Adipose tissue (tissue), 3 donors: ENCODE results near the gene VIL1. TPM values are rescaled to one million over a fixed set of nuclear protein-coding genes. Genes with fewer than 3 reads are reported as not detected.

ENCODE experiments used
- H3K27ac ChIP-seq: one replicate; pipeline ENCODE4 v1.5.1; 2013; ENCODE audit warnings: low read depth, low read length
- WGBS, 3 donors: extraction: QIAGEN DNeasy Blood & Tissue Kit; methylation state at CpG; one replicate each; pipeline ENCODE4 v1.1.7; 2013; 5-methylcytosine and 5-hydroxymethylcytosine counted together
- polyA plus RNA-seq, 3 donors: library from polyadenylated mRNA; stranded (reverse); fragments of 200-250 nt; gene quantifications; one replicate each; pipeline ENCODE4 v1.2.3, GENCODE V29; 2013
- donor health status: healthy with polysubstance abuse.
- donor health status: Bipolar disorder and iron deficiency.
- donor health status: healthy.

Gene VIL1
- polyA plus RNA-seq, 3 donors = 0.15 to 9.2 TPM; not detected in 1

DNA sequence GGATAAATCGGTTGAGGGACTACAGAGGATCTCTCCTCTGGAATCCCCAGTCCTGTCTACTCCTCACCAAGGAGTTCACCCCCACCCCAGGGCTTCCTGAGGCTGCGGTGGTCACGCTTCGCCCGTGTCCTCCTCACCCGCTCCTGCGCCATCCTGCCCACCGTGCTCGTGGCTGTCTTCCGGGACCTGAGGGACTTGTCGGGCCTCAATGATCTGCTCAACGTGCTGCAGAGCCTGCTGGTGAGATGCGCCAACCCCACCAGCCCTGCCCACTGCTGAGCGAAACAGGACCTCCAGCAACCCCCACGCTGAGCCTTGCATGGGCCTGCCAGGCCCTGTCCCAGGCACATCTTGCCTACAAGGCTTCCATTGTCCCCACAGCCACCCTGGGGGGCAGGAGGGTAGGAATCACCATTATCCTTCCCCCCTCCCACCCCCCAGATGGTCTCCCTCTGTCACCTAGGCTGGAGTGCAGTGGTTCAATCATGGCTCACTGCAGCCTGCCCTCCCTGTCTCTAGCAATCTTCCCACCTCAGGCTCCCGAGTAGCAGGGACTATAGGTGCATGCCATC lies 25.9 kb upstream of the VIL1 start:
- 78 to 84% (median 80%) methylated on average over 16 of the region's 16 CpGs for WGBS, 3 donors
- no peak overlapping the region for H3K27ac ChIP-seq

DNA sequence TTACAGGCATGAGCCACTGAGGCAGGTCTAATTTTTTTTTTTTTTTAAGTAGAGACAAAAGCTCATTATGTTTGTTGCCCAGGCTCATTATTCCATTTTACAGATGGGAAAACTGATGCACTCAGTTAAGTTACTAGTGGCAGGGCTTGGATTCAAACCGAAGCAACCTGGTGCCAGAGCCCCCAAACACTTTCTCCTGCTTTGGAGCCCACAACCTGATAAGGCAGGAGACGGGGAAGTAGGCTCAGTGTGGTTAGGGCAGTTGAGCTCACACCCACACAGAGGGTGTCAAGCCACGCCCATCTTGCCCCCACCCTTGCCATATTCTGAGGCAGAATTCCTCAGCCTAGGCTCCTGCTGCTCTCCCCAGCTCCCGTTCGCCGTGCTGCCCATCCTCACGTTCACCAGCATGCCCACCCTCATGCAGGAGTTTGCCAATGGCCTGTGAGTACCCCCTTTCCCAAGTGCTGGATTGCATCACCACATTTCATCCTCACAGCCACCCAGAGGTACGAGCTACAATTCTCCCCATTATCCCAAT lies 25.1 kb upstream of the VIL1 start:
- WGBS, 3 donors = 47 to 76% (median 60%) methylated on average over 8 of the region's 8 CpGs
- H3K27ac ChIP-seq = no peak overlapping the region

DNA sequence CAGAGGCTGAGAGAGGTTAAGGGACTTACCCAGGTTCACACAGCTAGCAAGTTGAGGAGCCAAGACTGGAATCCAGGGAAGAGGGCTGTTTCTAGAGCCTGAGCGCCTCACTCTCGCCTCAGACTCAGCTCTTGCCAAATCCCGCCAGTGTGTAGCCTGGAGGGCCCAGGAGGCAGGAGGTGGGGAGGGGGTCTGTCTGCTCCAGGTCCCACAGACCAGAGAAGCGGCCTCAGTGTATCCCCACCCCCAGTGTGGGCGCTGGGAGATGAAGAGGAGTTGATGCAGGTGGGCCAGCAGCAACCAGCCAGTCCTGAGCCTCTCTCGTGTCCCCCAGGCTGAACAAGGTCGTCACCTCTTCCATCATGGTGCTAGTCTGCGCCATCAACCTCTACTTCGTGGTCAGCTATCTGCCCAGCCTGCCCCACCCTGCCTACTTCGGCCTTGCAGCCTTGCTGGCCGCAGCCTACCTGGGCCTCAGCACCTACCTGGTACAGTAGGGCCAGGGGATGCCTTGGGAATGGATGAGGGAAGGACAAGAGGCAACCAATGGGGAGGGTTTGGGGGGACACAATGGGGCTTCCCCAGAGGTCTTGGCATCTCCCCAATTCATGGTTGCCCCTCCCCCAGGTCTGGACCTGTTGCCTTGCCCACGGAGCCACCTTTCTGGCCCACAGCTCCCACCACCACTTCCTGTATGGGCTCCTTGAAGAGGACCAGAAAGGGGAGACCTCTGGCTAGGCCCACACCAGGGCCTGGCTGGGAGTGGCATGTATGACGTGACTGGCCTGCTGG lies 24.4 kb upstream of the VIL1 start:
- WGBS, 3 donors = 78 to 86% (median 80%) methylated on average over 13 of the region's 13 CpGs
- H3K27ac ChIP-seq = no peak overlapping the region

- 79 to 86% (median 81%) methylated on average over 6 of the region's 6 CpGs for WGBS, 3 donors
- no peak overlapping the region for H3K27ac ChIP-seq
These were observed 23.9 kb upstream of the VIL1 start for GRCh38 chr2:218395090-218395444.

DNA sequence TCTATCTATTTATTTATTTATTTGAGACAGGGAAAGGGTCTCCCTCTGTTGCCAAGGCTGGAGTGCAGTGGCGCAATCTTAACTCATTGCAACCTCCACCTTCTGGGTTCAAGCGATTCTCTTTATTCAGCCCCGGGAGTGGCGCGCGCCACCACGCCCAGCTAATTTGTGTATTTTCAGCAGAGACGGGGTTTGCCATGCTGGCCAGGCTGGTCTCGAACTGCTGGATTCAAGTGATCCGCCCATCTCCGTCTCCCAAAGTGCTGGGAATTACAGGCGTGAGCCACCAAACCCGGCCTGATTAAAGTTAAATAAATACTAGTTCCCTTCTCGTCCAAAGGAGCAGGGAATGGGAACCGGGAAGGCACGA lies 23.5 kb upstream of the VIL1 start:
- H3K27ac ChIP-seq = peak overlapping the region; percentile 10
- 26 to 33% (median 32%) methylated on average over 16 of the region's 16 CpGs for WGBS, 3 donors

- H3K27ac ChIP-seq = peak overlapping the region; percentile 91
- WGBS, 3 donors = 1 to 2% (median 2%) methylated on average over 46 to 57 of the region's 57 CpGs
These were observed 22.9 kb upstream of the VIL1 start for GRCh38 chr2:218395826-218396687.

DNA sequence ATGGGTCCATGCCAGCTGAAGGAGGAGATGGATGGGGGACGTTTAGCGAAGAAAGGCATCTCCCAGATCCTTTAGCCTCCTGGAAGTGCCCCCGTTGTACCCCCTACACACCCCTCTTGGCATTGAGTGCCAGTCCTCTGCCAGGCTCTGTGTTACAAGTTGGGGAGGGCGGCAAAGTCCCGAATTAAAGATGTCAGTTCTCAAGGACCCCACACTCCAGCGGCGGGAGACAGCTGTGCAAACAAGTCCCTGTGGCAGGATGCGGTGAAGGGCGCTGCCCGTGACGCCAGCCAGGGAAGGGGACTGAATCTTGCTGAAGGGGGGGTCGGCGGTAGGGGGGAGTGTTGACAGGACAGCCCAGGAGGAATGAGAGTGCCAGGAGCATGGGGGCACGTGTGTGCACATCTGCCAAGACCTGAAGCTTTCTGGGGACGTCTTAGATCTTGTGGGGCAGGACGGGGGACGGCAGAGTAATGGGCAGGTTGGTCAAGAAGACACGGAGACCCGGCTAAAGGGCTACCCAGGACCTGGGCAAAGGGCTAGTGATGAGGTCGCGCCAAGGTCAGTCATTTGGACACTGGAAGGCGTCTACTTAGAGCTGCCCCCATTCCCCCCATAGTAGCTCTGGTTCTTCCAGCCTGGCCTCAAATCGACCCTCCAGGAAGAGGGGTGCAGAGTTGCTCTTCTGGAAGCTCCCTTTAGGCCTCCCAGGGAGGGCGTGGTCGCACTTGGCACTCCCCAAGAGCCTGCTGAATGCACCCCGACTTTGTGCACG lies 22.0 kb upstream of the VIL1 start:
- H3K27ac ChIP-seq = peak overlapping the region; percentile 91
- WGBS, 3 donors = 0 to 2% (median 1%) methylated on average over 25 to 27 of the region's 27 CpGs

GRCh38 chr2:218397463-218397819 lies 21.5 kb upstream of the VIL1 start:
- H3K27ac ChIP-seq = peak overlapping the region; percentile 91
- WGBS, 3 donors = 3 to 5% (median 3%) methylated on average over 12 of the region's 12 CpGs

DNA sequence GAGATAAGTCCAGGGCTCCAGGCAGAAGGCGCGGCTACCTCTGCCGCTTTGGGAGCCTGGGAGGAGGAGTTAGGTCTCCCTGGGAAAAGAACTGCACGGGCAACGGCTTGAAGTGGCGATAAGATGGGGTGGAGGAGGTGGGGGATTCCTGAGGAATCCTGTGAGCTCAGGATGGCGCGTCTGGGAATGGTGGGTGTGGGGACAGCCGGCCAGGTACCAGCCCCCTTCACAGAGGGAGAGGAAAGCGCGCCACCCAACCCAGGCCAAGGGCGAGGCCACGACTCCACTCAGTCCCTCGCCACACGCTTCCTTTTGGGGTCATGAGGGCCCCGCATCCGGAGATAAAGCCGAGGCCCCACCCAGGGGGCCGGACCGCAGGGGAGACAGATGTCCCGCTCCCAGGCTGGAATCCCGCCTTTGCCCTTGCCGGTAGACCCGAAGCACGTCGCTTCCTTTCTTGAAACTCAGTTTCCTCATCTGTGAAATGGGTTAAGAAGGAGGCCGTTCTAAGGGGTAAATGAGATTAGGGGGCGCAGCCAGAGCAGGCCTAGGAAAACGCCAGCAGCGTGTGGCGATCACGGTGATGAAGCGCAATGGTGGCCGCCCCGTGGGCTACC lies 21.0 kb upstream of the VIL1 start:
- peak overlapping the region; percentile 91 for H3K27ac ChIP-seq
- 0 to 1% (median 0%) methylated on average over 35 of the region's 35 CpGs for WGBS, 3 donors

DNA sequence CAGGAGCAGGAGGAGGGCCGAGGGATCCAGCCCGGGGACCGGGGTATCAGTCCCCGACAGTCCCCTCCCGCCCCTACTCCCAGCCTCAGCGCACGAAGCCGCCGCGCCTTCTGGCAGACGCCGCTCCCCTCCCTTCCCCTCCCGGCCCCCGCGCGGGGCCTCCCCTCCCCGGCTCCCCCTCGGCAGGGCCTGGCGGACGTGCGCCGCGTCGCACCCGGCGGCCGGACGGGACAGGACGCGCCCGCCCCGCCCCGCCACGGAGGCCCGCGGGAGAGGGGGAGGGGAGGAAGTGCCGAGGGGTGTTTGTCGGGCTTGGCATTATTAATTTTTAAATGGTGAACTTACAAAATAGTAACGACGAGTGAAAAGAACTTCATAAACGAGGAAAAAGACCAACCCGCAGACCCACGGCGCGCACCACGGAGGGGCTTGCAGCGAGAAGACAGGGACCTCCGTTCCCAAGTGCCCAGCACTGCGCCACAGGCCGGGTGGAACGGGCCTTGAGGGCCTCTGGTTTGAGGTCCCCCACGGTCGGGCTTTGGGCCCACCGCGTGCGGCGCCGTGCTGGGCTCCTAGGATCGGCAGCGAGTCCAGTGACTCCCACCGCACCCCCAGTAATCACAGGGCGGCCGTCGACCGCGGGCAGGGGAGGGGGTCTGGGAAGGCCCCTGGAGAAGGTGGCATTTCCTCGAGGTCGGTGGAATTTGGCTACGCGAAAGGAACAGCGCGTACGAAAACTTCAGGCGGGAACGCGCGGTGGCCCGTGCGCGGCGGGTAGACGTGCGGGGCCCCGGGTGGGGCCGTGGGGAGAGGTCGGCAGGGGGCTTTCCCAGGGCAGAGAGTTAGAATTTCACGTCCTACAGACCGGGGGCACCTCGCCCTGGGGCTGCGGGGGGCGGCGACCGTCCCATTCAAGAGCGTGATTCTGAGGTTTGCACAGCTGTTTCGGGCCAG lies 20.2 kb upstream of the VIL1 start:
- H3K27ac ChIP-seq = peak overlapping the region; percentile 91
- WGBS, 3 donors = 1 to 2% (median 1%) methylated on average over 74 to 95 of the region's 95 CpGs

DNA sequence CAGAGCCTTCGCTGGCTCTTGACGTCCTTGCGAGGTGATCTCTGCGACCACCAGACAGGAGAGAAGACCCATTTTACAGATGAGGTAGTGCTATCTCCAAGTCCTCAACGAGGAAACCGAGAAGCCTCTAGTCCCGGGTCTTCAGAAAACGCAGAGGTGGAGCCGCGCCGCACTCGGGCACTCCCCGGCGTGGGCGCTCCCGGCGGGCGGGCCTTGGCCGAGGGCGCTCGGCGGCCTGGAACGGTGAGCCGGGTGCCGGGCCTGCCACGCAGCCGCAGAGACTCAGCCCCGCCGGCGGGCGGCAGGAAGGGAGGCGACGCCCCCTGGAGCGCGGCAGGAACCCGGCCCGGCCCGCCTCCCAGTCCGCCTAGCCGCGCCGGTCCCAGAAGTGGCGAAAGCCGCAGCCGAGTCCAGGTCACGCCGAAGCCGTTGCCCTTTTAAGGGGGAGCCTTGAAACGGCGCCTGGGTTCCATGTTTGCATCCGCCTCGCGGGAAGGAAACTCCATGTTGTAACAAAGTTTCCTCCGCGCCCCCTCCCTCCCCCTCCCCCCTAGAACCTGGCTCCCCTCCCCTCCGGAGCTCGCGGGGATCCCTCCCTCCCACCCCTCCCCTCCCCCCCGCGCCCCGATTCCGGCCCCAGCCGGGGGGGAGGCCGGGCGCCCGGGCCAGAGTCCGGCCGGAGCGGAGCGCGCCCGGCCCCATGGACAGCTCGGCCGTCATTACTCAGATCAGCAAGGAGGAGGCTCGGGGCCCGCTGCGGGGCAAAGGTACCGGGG lies 19.3 kb upstream of the VIL1 start, which contains the start of gene CTDSP1:
CTDSP1 (plus strand) TSS at position 478 of the 776 bp plus-strand sequence; CDS start at position 701, 223 bp downstream.
- peak within 1 kb of the TSS; percentile 91 for H3K27ac ChIP-seq
- 0 to 1% (median 1%) methylated on average over 46 to 77 of the region's 78 CpGs for WGBS, 3 donors

- peak overlapping the region; percentile 71 for H3K27ac ChIP-seq
- WGBS, 3 donors = 0 to 1% (median 1%) methylated on average over 56 to 60 of the region's 63 CpGs
These were observed 18.6 kb upstream of the VIL1 start for GRCh38 chr2:218400167-218400929.

GRCh38 chr2:218400930-218401881 lies 17.7 kb upstream of the VIL1 start:
- 28 to 29% (median 28%) methylated on average over 24 of the region's 24 CpGs for WGBS, 3 donors

DNA sequence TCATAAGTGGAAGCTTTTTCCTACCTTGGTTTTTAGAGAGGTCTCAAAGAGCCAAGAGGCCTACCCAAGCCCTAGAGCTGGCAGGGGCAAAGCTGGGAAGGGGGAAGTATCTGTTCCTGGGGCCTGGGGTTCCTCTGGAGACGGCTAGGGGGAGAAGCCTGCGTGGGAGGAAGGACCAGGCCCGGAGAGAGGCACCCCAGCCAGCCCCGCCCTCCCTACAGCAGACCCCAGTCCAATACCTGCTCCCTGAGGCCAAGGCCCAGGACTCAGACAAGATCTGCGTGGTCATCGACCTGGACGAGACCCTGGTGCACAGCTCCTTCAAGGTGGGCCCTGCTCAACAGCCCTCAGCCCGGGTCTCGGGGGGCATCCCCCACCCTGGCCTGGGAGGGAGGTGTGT lies 17.0 kb upstream of the VIL1 start:
- WGBS, 3 donors = 55 to 66% (median 58%) methylated on average over 8 to 9 of the region's 9 CpGs
- no peak overlapping the region for H3K27ac ChIP-seq

More at GRCh38 chr2:218400930-218401881, 17.7 kb upstream of the VIL1 start:
- peak overlapping the region; percentile 71 for H3K27ac ChIP-seq
